ENCODE data around the gene TBC1D20. TPM values are rescaled to one million over a fixed set of nuclear protein-coding genes. Genes with fewer than 3 reads are reported as not detected.
A peak's percentile ranks its signal among the peaks of the same experiment; 100 is the strongest.

Gene TBC1D20
- total and polyA plus RNA-seq, 3 experiments from 2014 or later, result 24.6 to 28.6 (median 25.0) TPM

DNA sequence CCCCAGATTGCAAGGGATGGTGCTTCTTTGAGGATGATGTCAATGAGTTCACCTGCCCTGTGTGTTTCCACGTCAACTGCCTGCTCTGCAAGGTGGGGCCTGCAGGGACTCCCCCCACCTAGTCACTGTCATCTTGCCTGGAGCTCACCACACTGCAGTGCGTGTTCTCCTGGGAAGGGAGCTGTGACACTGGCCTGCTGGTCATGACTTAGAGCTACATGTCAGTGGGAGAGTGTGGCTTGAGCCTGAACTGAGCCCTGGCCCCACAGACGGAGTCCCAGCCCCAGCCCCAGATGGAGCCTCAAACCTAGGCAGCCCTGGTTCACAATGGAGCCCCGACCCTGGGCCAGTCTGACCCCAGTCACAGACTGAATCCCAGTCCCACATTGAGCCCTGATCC lies 34.9 kb downstream of the TBC1D20 start:
- peaks cover 0 to 14% (median 4%) of the 10 kb centered on the region in 3 donors for H3K4me1 Mint-ChIP-seq
- peaks cover 15% of the 10 kb centered on the region for H3K36me3 ChIP-seq (ENCODE audit: insufficient read depth, low read length)
- H3K27me3 Mint-ChIP-seq, result no peaks in the 10 kb centered on the region
- H3K4me1 ChIP-seq (ENCODE audit: insufficient read depth, low read length), result no peaks in the 10 kb centered on the region
- POLR2A ChIA-PET, result no interaction called here
- no peak overlapping the region for H3K4me3 ChIP-seq (ENCODE audit: low read length)
- peaks cover 0 to 80% (median 15%) of the 10 kb centered on the region in 3 donors for H3K36me3 Mint-ChIP-seq
- peak overlapping the region in 3 of 8 donors; percentile 12 to 51 (median 21) for H3K27ac Mint-ChIP-seq
- H3K27ac ChIP-seq (ENCODE audit: low read depth, low read length), result no peak overlapping the region
- CTCF ChIA-PET, result interaction anchor here (0.6 to 2.1 kb wide), 2 partner anchors 20 to 73 kb away, joined by 3 to 7 read pairs; no protein-coding TSS in a partner anchor
- no peaks in the 10 kb centered on the region for H3K9me3 Mint-ChIP-seq
- no peak overlapping the region for H3K4me3 Mint-ChIP-seq
- no peaks in the 10 kb centered on the region for H3K27me3 ChIP-seq (ENCODE audit: insufficient read depth, low read length, poor library complexity, severe bottlenecking)
- no peaks in the 10 kb centered on the region for H3K9me3 ChIP-seq (ENCODE audit: low read length)
- DNase-seq, result no peak

DNA sequence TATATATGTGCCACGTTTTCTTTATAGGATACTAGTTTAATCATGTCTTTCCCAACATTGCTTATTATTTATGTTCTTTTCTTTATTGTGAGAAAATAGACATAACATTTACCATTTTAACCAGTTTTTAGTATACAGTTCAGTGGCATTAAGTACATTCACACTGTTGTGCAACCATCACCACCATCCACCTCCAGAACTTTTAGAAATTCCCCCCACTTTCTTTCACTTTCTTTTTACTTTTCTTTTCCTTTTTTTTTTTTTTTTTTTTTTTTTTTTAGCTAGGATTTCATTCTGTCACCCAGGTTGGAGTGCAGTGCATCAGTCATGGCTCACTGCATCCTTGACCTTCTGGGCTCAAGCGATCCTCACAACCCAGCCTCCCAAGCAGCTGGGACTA lies 35.8 kb downstream of the TBC1D20 start:
- peaks cover 0 to 13% (median 4%) of the 10 kb centered on the region in 3 donors for H3K4me1 Mint-ChIP-seq
- H3K4me1 ChIP-seq (ENCODE audit: insufficient read depth, low read length), result no peaks in the 10 kb centered on the region
- H3K4me3 Mint-ChIP-seq, result no peak overlapping the region
- no peaks in the 10 kb centered on the region for H3K9me3 ChIP-seq (ENCODE audit: low read length)
- no peaks in the 10 kb centered on the region for H3K27me3 ChIP-seq (ENCODE audit: insufficient read depth, low read length, poor library complexity, severe bottlenecking)
- POLR2A ChIA-PET, result interaction anchor here (0.7 kb wide), 1 partner anchor 23 kb away, joined by 3 read pairs; no protein-coding TSS in a partner anchor
- H3K9me3 Mint-ChIP-seq, result no peaks in the 10 kb centered on the region
- H3K4me3 ChIP-seq (ENCODE audit: low read length), result no peak overlapping the region
- H3K36me3 Mint-ChIP-seq, result peaks cover 0 to 87% (median 18%) of the 10 kb centered on the region in 3 donors
- DNase-seq, result no peak
- H3K27ac Mint-ChIP-seq, result no peak overlapping the region
- no peak overlapping the region for H3K27ac ChIP-seq (ENCODE audit: low read depth, low read length)
- peaks cover 22% of the 10 kb centered on the region for H3K36me3 ChIP-seq (ENCODE audit: insufficient read depth, low read length)
- CTCF ChIA-PET, result interaction anchor here (1.0 to 2.1 kb wide), 2 partner anchors 52 to 72 kb away, joined by 3 to 7 read pairs; no protein-coding TSS in a partner anchor
- no peaks in the 10 kb centered on the region for H3K27me3 Mint-ChIP-seq

DNA sequence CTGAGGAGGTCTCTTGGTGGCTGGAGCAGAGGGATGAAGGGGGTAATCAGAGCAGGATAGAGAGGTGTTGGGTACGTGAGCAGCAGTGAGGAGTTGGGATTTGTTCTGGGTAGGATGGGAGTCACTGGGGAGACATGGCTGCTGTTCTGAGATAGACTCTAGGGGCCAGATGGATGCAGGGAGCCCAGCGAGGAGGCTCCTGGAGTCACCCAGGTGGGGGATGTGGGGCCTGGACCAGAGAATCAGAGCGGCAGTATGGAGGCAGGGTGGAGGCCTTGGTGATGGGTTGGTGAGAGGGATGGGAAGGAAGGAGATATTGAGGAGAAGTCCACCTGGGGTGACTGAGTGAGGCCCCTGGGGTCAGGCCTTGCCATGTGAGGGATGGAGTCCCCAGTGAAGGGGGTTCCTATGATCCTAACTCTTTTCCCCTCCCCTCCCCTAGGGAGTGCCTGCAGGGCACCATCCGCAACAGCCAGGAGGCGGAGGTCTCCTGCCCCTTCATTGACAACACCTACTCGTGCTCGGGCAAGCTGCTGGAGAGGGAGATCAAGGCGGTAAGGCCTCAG lies 40.6 kb downstream of the TBC1D20 start:
- H3K4me3 Mint-ChIP-seq, result no peak overlapping the region
- DNase-seq, result peak in 1 of 5 donors; percentile 17
- CTCF ChIA-PET, result no interaction called here

DNA sequence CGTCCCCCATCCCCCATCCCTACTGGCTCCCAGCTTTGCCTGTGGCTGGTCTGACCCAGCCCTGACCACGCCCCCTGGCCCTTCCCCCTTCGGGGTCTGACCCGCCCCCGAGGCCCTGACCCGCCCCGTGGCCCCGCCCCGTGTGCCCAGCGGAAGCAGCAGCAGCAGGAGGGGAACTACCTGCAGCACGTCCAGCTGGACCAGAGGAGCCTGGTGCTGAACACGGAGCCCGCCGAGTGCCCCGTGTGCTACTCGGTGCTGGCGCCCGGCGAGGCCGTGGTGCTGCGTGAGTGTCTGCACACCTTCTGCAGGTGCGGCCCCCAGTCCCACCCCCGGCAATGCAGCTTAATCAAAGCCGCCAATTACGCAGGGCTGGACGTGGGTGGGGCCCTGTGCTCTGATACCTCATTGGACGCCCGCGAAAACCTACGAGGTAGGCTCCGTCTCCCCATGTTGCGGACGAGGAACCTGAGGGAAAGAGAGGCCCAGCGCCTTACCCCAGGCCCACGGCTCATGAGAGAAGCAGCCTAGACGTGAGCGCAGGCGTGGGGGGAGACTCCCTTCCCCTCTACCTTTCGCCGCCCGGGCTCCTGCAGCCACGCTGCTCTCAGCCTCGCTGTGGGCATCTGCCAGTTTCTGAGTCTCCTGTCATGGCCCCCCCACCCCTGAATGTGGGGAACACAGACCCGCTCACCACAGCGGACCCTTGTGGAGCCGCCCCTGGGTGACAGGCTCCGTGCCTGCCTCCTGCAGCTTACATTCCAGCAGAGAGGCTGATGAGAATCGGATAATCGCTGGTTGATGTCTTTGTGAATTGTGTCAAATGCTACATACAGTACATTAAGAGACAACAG lies 41.4 kb downstream of the TBC1D20 start:
- Histone ChIP-seq H3K36me3 (ENCODE audit: insufficient read depth, low read length) (peaks cover 49% of the 10 kb centered on the region), H3K4me1 (ENCODE audit: insufficient read depth, low read length) (no peaks in the 10 kb centered on the region), H3K4me3 (ENCODE audit: low read length) (no peak overlapping the region), H3K9me3 (ENCODE audit: low read length) (no peaks in the 10 kb centered on the region), H3K27me3 (ENCODE audit: insufficient read depth, low read length, poor library complexity, severe bottlenecking) (no peaks in the 10 kb centered on the region), H3K27ac (ENCODE audit: low read depth, low read length) (no peak overlapping the region)
- no peak for DNase-seq
- H3K27me3 Mint-ChIP-seq, result no peaks in the 10 kb centered on the region
- H3K4me1 Mint-ChIP-seq, result peaks cover 9 to 21% (median 10%) of the 10 kb centered on the region in 3 donors
- H3K36me3 Mint-ChIP-seq, result peaks cover 0 to 80% (median 20%) of the 10 kb centered on the region in 3 donors
- ChIA-PET CTCF (no interaction called here), POLR2A (no interaction called here)
- H3K9me3 Mint-ChIP-seq, result no peaks in the 10 kb centered on the region
- no peak overlapping the region for H3K4me3 Mint-ChIP-seq
- peak overlapping the region in 4 of 8 donors; percentile 8 to 88 (median 28) for H3K27ac Mint-ChIP-seq

More for the DNA sequence above, 40.6 kb downstream of the TBC1D20 start:
- no peaks in the 10 kb centered on the region for H3K9me3 ChIP-seq (ENCODE audit: low read length)
- H3K4me1 Mint-ChIP-seq, result peaks cover 5 to 16% (median 6%) of the 10 kb centered on the region in 3 donors
- H3K27ac ChIP-seq (ENCODE audit: low read depth, low read length), result no peak overlapping the region
- no peaks in the 10 kb centered on the region for H3K9me3 Mint-ChIP-seq
- no peak overlapping the region for H3K4me3 ChIP-seq (ENCODE audit: low read length)
- H3K27ac Mint-ChIP-seq, result peak overlapping the region in 5 of 8 donors; percentile 8 to 88 (median 25)
- H3K27me3 Mint-ChIP-seq, result no peaks in the 10 kb centered on the region
- no peaks in the 10 kb centered on the region for H3K4me1 ChIP-seq (ENCODE audit: insufficient read depth, low read length)
- no peaks in the 10 kb centered on the region for H3K27me3 ChIP-seq (ENCODE audit: insufficient read depth, low read length, poor library complexity, severe bottlenecking)
- peaks cover 0 to 80% (median 22%) of the 10 kb centered on the region in 3 donors for H3K36me3 Mint-ChIP-seq
- peaks cover 49% of the 10 kb centered on the region for H3K36me3 ChIP-seq (ENCODE audit: insufficient read depth, low read length)
- POLR2A ChIA-PET, result no interaction called here

DNA sequence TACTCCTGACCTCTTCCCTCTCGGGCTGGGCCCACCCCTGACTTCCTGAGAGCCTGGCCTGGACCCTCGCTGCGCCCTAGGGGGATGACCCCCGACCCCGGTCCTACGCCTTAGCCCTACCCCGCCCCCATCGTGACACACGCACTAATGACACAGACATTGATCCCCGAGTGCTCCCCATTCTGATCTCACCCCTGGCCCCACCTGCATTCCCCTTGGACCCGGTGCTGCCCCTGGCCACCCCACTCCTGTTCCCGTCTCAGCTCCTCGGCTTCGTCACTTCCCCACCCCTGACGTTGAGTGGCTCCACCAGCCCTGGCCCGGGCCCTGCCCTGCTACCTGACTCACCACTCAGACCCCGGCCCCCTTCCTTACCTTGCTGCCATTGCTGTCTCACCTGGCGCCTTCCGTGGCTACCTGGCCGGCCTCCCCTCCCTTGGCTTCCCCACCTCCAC lies 42.1 kb downstream of the TBC1D20 start:
- no peaks in the 10 kb centered on the region for H3K27me3 ChIP-seq (ENCODE audit: insufficient read depth, low read length, poor library complexity, severe bottlenecking)
- H3K27ac ChIP-seq (ENCODE audit: low read depth, low read length), result no peak overlapping the region
- Mint-ChIP-seq H3K4me3 (no peak overlapping the region), H3K27me3 (no peaks in the 10 kb centered on the region), H3K9me3 (no peaks in the 10 kb centered on the region), H3K4me1 (peaks cover 15 to 28% (median 17%) of the 10 kb centered on the region in 3 donors), H3K27ac (peak overlapping the region in 2 of 8 donors; percentile 74 to 85), H3K36me3 (peaks cover 4 to 82% (median 22%) of the 10 kb centered on the region in 3 donors)
- no peaks in the 10 kb centered on the region for H3K9me3 ChIP-seq (ENCODE audit: low read length)
- no peaks in the 10 kb centered on the region for H3K4me1 ChIP-seq (ENCODE audit: insufficient read depth, low read length)
- ChIA-PET POLR2A (no interaction called here), CTCF (no interaction called here)
- H3K4me3 ChIP-seq (ENCODE audit: low read length), result no peak overlapping the region
- peaks cover 53% of the 10 kb centered on the region for H3K36me3 ChIP-seq (ENCODE audit: insufficient read depth, low read length)
- DNase-seq, result peak in 1 of 5 donors; percentile 43

DNA sequence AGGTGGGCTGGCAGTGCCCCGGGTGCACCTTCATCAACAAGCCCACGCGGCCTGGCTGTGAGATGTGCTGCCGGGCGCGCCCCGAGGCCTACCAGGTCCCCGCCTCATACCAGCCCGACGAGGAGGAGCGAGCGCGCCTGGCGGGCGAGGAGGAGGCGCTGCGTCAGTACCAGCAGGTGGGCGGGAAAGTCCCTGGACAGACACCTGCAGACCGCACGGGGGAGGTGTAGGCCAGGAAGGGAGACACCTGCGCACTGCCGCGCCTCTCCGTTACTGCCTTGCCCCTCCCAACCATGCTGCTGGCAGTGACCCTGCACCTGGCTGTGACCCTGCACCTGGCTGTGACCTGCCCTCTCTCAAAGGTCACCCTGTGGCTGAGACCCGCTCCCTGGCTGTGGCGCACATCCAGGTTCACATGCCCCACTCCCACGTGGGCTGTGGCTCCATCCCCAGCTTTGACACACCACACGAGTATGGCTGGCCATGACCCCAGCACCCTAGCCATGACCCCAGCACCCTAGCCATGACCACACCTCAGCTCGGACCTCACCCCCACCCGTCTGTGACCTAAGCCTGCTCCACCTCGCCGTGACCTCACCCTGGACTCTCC lies 42.7 kb downstream of the TBC1D20 start:
- Histone ChIP-seq H3K36me3 (ENCODE audit: insufficient read depth, low read length) (peaks cover 54% of the 10 kb centered on the region), H3K4me1 (ENCODE audit: insufficient read depth, low read length) (no peaks in the 10 kb centered on the region), H3K27ac (ENCODE audit: low read depth, low read length) (no peak overlapping the region), H3K4me3 (ENCODE audit: low read length) (no peak overlapping the region), H3K27me3 (ENCODE audit: insufficient read depth, low read length, poor library complexity, severe bottlenecking) (no peaks in the 10 kb centered on the region), H3K9me3 (ENCODE audit: low read length) (no peaks in the 10 kb centered on the region)
- Mint-ChIP-seq H3K4me1 (peaks cover 15 to 31% (median 23%) of the 10 kb centered on the region in 3 donors), H3K4me3 (no peak overlapping the region), H3K27me3 (no peaks in the 10 kb centered on the region), H3K9me3 (no peaks in the 10 kb centered on the region), H3K36me3 (peaks cover 4 to 78% (median 22%) of the 10 kb centered on the region in 3 donors), H3K27ac (no peak overlapping the region)
- DNase-seq, result no peak
- ChIA-PET CTCF (no interaction called here), POLR2A (no interaction called here)

DNA sequence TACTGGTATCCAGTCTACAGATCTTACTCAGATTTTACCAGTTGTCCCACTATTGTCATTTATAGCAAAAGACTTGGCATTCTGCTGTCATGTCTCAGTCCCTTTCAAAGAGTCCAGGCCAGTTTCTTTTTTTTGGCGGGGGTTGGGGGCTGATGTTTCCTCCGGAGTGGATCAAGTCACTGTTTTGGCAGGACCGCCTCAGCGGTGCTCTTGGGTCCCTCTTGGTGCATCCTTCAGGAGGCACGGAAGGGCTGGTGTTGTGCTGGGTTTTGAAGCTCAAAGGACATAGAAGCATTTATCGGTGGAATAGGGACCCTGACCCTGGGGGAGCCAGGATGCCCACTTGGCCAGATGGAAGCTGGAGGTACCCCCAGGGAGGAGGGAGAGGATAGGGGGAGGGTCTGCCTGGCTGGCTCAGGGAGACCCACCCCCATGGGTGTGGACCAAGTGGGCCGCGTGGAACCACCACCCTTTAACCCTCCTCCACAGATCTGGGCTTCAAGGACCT lies 43.4 kb downstream of the TBC1D20 start:
- Mint-ChIP-seq H3K27me3 (no peaks in the 10 kb centered on the region), H3K9me3 (no peaks in the 10 kb centered on the region), H3K4me3 (no peak overlapping the region), H3K36me3 (peaks cover 4 to 72% (median 16%) of the 10 kb centered on the region in 3 donors), H3K4me1 (peaks cover 19 to 31% (median 30%) of the 10 kb centered on the region in 3 donors), H3K27ac (peak overlapping the region in 2 of 8 donors; percentile 26 to 42)
- Histone ChIP-seq H3K4me1 (ENCODE audit: insufficient read depth, low read length) (peaks cover 6% of the 10 kb centered on the region), H3K4me3 (ENCODE audit: low read length) (no peak overlapping the region), H3K9me3 (ENCODE audit: low read length) (no peaks in the 10 kb centered on the region), H3K27me3 (ENCODE audit: insufficient read depth, low read length, poor library complexity, severe bottlenecking) (no peaks in the 10 kb centered on the region), H3K27ac (ENCODE audit: low read depth, low read length) (no peak overlapping the region), H3K36me3 (ENCODE audit: insufficient read depth, low read length) (peaks cover 50% of the 10 kb centered on the region)
- DNase-seq, result no peak
- ChIA-PET CTCF (no interaction called here), POLR2A (interaction anchor here (0.6 kb wide), 1 partner anchor 35 kb away, joined by 3 read pairs; no protein-coding TSS in a partner anchor)
